GM18498 (cell line): ENCODE results near the gene OSTM1.
"Not testable (repeated sequence)": the region's sequence is repeated elsewhere in the genome, so short reads cannot be mapped to it uniquely, and the experiment has no call there.

ENCODE experiments used
- ATAC-seq: cut with Tn5 transposase; IDR thresholded peaks from one replicate; pipeline ENCODE4 v1.9.1; 2021; ENCODE audit warnings: mild to moderate bottlenecking, moderate library complexity; ENCODE audit not compliant: unreplicated experiment

The OSTM1 gene

DNA sequence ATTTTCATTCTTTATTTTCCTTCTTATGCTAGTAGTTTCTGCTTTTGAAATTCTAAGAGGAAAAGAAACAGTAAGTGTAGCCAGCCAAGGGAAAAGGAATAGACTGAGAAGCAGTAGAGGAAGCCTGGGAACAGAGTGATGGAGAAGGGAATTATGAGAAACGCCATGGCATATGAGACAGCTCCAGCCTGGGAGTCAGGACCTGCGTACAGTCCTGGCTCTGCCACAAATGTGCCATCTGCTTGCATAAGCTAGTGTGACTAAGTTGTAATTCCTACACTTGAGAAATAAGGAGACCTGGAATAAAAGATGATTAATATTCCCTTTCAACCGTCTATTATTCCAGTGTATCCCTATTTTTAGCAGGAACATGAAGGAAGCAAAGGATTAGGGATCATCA, 47.5 kb downstream of the OSTM1 start:
- no peak for ATAC-seq

GRCh38 chr6:108024427-108025073, 50.0 kb downstream of the OSTM1 start:
- ATAC-seq: no peak

DNA sequence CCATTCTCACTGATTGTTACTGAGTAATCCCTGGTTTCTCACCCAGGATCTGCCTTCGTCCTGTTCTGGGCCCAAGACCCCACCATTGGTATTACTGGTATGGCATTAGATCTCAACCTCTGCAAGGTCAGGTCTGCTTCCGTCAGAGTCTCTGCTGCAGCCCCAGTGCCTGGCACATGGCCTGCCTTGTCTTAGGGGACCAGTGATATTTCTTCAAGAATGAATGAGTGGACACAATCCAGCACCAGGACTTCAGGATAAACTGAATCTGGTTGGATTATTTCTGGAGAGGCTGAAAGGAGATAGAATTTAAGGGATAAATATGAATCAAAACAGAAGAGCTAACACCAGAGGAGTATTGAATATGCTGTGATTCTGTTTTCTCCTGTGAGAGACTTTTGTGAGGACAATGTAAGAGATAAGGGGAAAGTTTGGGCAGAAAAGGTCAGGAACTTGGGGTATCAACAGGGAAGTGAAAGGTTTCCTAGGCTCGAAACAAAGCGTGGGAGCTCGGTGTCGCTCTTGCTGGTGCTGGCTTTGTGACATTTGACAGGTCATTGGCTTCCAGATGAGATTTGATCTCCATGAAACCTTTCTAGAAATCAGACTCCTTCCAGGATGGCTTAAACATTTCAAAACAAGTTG, 53.9 kb downstream of the OSTM1 start:
- ATAC-seq: no peak

GRCh38 chr6:108016283-108016682, 58.3 kb downstream of the OSTM1 start:
- ATAC-seq: not testable (repeated sequence)

GRCh38 chr6:108013787-108014439, 60.6 kb downstream of the OSTM1 start:
- no peak for ATAC-seq

DNA sequence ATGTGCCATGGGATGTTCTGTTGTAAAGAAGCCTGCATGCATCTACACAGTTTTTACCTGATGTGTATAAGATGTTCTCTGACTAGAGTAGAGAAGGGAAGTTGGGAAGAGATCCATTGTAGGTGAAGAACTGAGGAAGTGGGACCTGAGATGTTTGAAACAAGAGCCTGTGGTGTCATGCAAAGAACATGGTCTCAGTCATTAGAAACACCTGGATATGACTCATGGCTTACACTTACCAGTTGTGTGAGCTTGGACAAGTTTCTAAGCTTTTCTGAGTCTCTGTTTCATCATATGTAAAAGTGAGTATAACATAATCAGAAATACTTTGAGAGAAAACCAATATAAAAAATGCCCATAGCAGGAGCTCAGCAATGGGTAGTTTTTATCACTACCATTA, 64.6 kb downstream of the OSTM1 start:
- ATAC-seq: no peak

DNA sequence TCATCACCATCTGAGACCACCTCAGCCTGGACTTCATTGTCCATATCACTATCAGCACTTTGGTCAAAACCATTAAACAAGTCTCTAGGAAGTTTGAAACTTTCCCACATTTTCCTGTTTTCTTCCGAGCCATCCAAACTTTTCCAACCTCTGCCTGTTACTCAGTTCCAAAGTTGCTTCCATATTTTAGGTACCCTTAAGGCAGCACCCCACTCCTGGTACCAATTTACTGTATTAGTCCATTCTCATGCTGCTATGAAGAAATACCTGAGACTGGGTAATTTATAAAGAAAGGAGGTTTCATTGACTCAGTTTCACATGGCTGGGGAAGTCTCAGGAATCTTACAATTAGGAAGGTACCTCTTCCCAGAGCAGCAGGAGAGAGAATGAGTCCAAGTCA, 65.3 kb downstream of the OSTM1 start:
- ATAC-seq: not testable (repeated sequence)

DNA sequence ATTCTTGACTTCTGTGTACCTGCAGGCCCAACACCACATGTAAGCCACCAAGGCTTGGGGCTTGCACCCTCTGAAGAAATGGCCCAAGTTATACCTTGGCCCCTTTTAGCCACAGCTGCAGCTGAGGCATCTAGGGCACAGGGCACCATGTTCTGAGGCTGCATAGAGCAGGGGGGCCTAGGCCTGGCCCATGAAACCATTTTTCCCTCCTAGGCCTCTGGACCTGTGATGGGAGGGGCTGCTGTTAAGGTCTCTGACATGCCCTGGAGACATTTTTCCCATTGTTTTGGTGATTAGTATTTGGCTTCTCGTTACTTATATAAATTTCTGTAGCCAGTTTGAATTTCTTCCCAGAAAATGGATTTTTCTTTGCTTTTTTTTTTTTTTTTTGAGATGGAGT, 66.2 kb downstream of the OSTM1 start:
- ATAC-seq: no peak

- ATAC-seq: no peak
Measured at GRCh38 chr6:108005961-108006360, 68.6 kb downstream of the OSTM1 start.

GRCh38 chr6:108004861-108005260, 69.7 kb downstream of the OSTM1 start:
- ATAC-seq: no peak

DNA sequence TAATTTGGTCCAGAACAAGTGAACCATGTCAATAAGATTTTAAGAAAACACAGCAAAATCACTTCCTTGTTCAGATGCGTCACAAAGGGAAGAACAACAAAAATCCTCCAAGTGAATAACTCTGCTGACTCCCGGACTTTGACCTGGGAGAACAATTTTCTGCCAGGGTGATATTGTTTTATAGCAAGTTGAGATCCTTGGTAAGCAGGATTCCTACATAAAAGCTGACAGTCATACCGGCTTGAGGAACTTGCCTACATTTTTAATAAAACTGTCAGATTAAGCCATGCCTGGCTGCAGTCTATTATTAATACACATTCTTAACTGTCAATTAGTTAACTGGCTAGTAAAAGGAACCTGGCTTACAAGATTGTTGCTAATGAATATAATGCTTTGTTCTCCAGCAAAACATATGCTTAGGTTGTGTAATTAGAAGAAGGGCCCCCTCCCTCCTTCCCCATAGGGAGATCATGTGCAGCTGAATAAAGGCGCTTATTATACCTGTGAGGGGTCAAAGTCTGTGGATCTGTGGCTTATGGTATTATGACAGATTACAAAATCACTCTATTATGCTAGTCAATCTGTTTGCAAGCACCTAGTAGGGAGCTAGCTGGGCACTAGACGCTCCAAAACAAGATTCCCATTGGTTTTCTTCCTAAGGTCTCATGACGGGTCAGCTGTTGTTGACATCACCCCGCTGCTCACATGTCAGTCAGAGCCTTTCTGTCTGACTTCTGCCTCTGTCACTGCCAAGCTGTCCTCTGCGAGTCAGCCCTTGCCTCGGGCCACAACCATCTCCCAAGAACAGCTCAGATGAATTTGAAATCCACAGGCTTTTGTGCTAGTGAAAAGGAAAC, 71.9 kb downstream of the OSTM1 start:
- no peak for ATAC-seq

DNA sequence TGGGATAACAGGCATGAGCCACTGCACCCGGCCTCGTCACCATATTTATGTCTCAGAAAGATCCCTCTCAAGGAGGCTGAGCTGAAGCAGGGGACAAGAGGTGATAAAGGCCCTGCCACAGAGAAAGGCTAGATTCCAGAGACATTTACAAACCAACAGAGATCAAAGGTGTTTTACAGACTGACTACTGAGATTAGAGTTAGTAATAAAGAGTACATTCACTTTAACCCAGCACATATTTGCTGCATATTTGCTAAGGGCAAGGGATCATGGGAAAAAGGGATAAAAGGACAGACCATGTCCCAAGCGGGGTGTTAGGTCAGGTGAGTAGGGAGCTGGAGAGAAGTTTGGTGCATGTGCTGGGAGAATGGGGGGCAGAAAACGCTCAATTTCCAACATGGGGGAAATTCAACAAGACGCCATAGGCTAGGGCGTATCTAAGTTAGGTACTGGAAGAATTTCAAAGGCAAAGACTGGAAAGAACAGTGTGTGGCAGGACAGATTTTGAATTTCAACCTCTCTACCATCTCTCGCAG, 72.8 kb downstream of the OSTM1 start:
- no peak for ATAC-seq

- not testable (repeated sequence) for ATAC-seq
Measured at GRCh38 chr6:108000259-108000658, 74.3 kb downstream of the OSTM1 start.

GRCh38 chr6:107999341-107999740, 75.2 kb downstream of the OSTM1 start:
- ATAC-seq: no peak

DNA sequence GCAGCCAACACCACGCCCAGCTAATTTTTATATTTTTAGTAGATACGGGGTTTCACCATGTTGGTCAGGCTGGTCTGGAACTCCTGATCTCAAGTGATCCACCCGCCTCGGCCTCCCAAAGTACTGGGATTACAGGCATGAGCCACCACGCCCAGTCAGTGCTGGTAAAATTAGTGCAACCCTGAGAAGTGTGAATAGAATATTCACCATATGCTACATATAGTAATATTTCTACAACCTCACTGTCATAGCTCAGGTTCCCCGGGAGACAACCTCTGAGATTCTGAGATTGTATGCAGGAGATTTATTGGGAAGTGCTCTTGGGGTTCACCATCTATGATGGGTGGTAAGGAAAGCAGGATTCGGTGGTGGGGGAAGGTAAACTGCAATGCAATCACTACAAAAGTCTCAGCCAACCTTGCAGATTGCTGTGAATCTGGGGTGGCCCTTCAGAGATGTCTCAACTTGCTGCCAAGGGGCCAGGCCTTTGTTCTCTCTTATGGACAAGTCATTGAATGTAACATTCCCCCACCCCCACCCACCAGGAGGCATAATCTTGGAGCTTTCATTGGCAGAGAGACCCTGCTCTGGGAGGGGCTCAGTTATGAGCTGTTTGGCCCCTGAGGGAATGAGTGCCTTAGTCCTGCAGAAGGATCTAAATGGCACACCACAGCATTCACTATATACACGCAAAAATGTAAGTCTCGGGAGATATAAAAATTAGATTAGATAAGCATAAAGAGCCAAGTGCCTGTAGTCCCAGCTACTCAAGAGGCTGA, 82.6 kb downstream of the OSTM1 start:
- no peak for ATAC-seq
